Measurements from ENCODE around the gene PRKCE. TPM values are rescaled to one million over a fixed set of nuclear protein-coding genes. Genes with fewer than 3 reads are reported as not detected.

The PRKCE gene
- total and polyA plus RNA-seq, 2 experiments from 2014 or later, result 0.94 to 1.2 TPM

GRCh38 chr2:45816272-45816671, 164.8 kb downstream of the PRKCE start:
- ATAC-seq, result no peak
- TF ChIP-seq REST (IDR thresholded peaks at IDR 0.05; ENCODE audit: unreplicated experiment), result no peak
- TF ChIP-seq JUNB (IDR thresholded peaks at IDR 0.05; ENCODE audit: unreplicated experiment), result no peak
- no peak for TF ChIP-seq EZH2phosphoT487 (IDR thresholded peaks at IDR 0.05; ENCODE audit: unreplicated experiment)
- TF ChIP-seq, protein P1, sequence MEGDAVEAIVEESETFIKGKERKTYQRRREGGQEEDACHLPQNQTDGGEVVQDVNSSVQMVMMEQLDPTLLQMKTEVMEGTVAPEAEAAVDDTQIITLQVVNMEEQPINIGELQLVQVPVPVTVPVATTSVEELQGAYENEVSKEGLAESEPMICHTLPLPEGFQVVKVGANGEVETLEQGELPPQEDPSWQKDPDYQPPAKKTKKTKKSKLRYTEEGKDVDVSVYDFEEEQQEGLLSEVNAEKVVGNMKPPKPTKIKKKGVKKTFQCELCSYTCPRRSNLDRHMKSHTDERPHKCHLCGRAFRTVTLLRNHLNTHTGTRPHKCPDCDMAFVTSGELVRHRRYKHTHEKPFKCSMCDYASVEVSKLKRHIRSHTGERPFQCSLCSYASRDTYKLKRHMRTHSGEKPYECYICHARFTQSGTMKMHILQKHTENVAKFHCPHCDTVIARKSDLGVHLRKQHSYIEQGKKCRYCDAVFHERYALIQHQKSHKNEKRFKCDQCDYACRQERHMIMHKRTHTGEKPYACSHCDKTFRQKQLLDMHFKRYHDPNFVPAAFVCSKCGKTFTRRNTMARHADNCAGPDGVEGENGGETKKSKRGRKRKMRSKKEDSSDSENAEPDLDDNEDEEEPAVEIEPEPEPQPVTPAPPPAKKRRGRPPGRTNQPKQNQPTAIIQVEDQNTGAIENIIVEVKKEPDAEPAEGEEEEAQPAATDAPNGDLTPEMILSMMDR (conservative IDR thresholded peaks at IDR 0.05; ENCODE audit: low read depth in 2 of 2), result no peak
- TF ChIP-seq ZNF114 (CRISPR knock-in tag; IDR thresholded peaks at IDR 0.05), result no peak
- Histone ChIP-seq H3K27me3 (ENCODE audit: insufficient read depth) (no peaks in the 10 kb centered on the region), H3F3A (replicated peaks; ENCODE audit: low read depth) (no peaks in the 10 kb centered on the region), H3K4me2 (no peak overlapping the region), H3K36me3 (ENCODE audit: insufficient read depth) (no peaks in the 10 kb centered on the region), H2AFZ (no peak overlapping the region), H4K20me1 (replicated peaks; ENCODE audit: insufficient read depth) (no peaks in the 10 kb centered on the region), H3K9me2 (ENCODE audit: insufficient read depth) (0 out of 2 replicates have a peak, but pooled peaks cover 11% of the 10 kb centered on the region), H3K4me3 (no peak overlapping the region), H3K4me1 (ENCODE audit: insufficient read depth) (no peaks in the 10 kb centered on the region), H3K27ac (ENCODE audit: low read depth) (no peak overlapping the region), H3K79me2 (replicated peaks; ENCODE audit: insufficient read depth) (no peaks in the 10 kb centered on the region)
- H3K4me3 Mint-ChIP-seq, result no peak overlapping the region
- no peak for DNase-seq (ENCODE audit: low spot score)
- peaks cover 27% of the 10 kb centered on the region for H3K4me1 Mint-ChIP-seq
- no peaks in the 10 kb centered on the region for H3K36me3 Mint-ChIP-seq (ENCODE audit: low read depth)
- peaks cover 4% of the 10 kb centered on the region for H3K27me3 Mint-ChIP-seq (ENCODE audit: insufficient read depth, low read depth, poor library complexity)
- no peaks in the 10 kb centered on the region for H3K9me3 Mint-ChIP-seq
- no peak overlapping the region for H3K27ac Mint-ChIP-seq

DNA sequence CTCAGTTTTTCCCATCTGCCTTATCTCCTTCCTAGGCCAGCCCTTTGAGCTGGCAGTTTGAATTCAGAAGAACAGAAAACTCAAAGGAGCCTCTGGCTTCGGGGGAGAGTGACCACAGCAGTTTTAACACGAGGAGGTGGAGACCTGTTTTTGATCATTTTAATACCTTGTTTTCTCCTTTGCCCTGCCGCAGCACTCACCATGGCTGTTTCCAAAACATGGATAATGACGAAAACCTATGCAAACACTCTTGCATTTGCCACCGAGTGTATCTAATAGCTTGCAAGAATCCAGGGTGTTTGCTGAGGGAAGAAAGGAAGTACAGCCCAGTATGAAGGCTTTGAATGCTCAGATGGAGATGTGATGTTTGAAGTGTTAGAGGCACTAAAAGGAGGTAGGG, 167.1 kb downstream of the PRKCE start:
- Histone ChIP-seq H3K4me1 (ENCODE audit: insufficient read depth) (no peaks in the 10 kb centered on the region), H3K4me2 (no peak overlapping the region), H3K27me3 (ENCODE audit: insufficient read depth) (no peaks in the 10 kb centered on the region), H3K79me2 (replicated peaks; ENCODE audit: insufficient read depth) (no peaks in the 10 kb centered on the region), H3K27ac (ENCODE audit: low read depth) (no peak overlapping the region), H3K9me2 (ENCODE audit: insufficient read depth) (0 out of 2 replicates have a peak, but pooled peaks cover 17% of the 10 kb centered on the region), H3K4me3 (no peak overlapping the region), H2AFZ (0 out of 2 replicates have a peak overlapping the region, but pooled peaks have one; percentile 23), H4K20me1 (replicated peaks; ENCODE audit: insufficient read depth) (no peaks in the 10 kb centered on the region), H3F3A (replicated peaks; ENCODE audit: low read depth) (no peaks in the 10 kb centered on the region), H3K36me3 (ENCODE audit: insufficient read depth) (no peaks in the 10 kb centered on the region)
- Mint-ChIP-seq H3K9me3 (no peaks in the 10 kb centered on the region), H3K4me1 (peaks cover 19% of the 10 kb centered on the region), H3K27ac (no peak overlapping the region), H3K27me3 (ENCODE audit: insufficient read depth, low read depth, poor library complexity) (peaks cover 2% of the 10 kb centered on the region), H3K4me3 (no peak overlapping the region), H3K36me3 (ENCODE audit: low read depth) (no peaks in the 10 kb centered on the region)
- DNase-seq (ENCODE audit: low spot score) (no peak), ATAC-seq (no peak)
- TF ChIP-seq ZNF114 (CRISPR knock-in tag; IDR thresholded peaks at IDR 0.05) (no peak), CREB1 (CRISPR knock-in tag; IDR thresholded peaks at IDR 0.05; ENCODE audit: low read depth) (no peak), POLR2AphosphoS5 (IDR thresholded peaks at IDR 0.05; ENCODE audit: low read depth) (no peak)
- TF ChIP-seq, protein P2, sequence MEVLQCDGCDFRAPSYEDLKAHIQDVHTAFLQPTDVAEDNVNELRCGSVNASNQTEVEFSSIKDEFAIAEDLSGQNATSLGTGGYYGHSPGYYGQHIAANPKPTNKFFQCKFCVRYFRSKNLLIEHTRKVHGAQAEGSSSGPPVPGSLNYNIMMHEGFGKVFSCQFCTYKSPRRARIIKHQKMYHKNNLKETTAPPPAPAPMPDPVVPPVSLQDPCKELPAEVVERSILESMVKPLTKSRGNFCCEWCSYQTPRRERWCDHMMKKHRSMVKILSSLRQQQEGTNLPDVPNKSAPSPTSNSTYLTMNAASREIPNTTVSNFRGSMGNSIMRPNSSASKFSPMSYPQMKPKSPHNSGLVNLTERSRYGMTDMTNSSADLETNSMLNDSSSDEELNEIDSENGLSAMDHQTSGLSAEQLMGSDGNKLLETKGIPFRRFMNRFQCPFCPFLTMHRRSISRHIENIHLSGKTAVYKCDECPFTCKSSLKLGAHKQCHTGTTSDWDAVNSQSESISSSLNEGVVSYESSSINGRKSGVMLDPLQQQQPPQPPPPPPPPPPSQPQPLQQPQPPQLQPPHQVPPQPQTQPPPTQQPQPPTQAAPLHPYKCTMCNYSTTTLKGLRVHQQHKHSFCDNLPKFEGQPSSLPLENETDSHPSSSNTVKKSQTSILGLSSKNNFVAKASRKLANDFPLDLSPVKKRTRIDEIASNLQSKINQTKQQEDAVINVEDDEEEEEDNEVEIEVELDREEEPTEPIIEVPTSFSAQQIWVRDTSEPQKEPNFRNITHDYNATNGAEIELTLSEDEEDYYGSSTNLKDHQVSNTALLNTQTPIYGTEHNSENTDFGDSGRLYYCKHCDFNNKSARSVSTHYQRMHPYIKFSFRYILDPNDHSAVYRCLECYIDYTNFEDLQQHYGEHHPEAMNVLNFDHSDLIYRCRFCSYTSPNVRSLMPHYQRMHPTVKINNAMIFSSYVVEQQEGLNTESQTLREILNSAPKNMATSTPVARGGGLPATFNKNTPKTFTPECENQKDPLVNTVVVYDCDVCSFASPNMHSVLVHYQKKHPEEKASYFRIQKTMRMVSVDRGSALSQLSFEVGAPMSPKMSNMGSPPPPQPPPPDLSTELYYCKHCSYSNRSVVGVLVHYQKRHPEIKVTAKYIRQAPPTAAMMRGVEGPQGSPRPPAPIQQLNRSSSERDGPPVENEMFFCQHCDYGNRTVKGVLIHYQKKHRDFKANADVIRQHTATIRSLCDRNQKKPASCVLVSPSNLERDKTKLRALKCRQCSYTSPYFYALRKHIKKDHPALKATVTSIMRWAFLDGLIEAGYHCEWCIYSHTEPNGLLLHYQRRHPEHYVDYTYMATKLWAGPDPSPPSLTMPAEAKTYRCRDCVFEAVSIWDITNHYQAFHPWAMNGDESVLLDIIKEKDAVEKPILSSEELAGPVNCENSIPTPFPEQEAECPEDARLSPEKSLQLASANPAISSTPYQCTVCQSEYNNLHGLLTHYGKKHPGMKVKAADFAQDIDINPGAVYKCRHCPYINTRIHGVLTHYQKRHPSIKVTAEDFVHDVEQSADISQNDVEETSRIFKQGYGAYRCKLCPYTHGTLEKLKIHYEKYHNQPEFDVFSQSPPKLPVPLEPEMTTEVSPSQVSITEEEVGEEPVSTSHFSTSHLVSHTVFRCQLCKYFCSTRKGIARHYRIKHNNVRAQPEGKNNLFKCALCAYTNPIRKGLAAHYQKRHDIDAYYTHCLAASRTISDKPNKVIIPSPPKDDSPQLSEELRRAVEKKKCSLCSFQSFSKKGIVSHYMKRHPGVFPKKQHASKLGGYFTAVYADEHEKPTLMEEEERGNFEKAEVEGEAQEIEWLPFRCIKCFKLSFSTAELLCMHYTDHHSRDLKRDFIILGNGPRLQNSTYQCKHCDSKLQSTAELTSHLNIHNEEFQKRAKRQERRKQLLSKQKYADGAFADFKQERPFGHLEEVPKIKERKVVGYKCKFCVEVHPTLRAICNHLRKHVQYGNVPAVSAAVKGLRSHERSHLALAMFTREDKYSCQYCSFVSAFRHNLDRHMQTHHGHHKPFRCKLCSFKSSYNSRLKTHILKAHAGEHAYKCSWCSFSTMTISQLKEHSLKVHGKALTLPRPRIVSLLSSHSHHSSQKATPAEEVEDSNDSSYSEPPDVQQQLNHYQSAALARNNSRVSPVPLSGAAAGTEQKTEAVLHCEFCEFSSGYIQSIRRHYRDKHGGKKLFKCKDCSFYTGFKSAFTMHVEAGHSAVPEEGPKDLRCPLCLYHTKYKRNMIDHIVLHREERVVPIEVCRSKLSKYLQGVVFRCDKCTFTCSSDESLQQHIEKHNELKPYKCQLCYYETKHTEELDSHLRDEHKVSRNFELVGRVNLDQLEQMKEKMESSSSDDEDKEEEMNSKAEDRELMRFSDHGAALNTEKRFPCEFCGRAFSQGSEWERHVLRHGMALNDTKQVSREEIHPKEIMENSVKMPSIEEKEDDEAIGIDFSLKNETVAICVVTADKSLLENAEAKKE (CRISPR knock-in tag; IDR thresholded peaks at IDR 0.05), result no peak
